ENCODE results near the gene MAD1L1. TPM values are rescaled to one million over a fixed set of nuclear protein-coding genes. Genes with fewer than 3 reads are reported as not detected.

Gene MAD1L1
- total RNA-seq, 1 experiment from 2014 or later: 43.8 TPM

GRCh38 chr7:2230226-2230625 is 2.5 kb downstream of the MAD1L1 start (continued):
- TF ChIP-seq ZNF281 (CRISPR knock-in tag; IDR thresholded peaks at IDR 0.05) (no peak), NR2C2 (CRISPR knock-in tag; IDR thresholded peaks at IDR 0.05) (no peak), FOXK1 (CRISPR knock-in tag; IDR thresholded peaks at IDR 0.05) (no peak)

- ATAC-seq: no peak
- CTCF ChIA-PET: interaction anchor here (0.9 kb wide), 1 partner anchor 119 kb away, joined by 3 read pairs; no protein-coding TSS in a partner anchor
- TF ChIP-seq FOXK1 (CRISPR knock-in tag; IDR thresholded peaks at IDR 0.05) (no peak), E2F5 (CRISPR knock-in tag; IDR thresholded peaks at IDR 0.05) (no peak), ARID4B (CRISPR knock-in tag; IDR thresholded peaks at IDR 0.05; ENCODE audit: borderline replicate concordance) (no peak), OVOL2 (CRISPR knock-in tag; IDR thresholded peaks at IDR 0.05; ENCODE audit: borderline replicate concordance) (no peak), USF1 (CRISPR knock-in tag; IDR thresholded peaks at IDR 0.05) (no peak), ATF6 (CRISPR knock-in tag; IDR thresholded peaks at IDR 0.05) (no peak), JAZF1 (CRISPR knock-in tag; IDR thresholded peaks at IDR 0.05) (no peak), HMGXB4 (CRISPR knock-in tag; IDR thresholded peaks at IDR 0.05) (no peak), ZNF138 (CRISPR knock-in tag; conservative IDR thresholded peaks at IDR 0.05) (no peak), USF2 (CRISPR knock-in tag; IDR thresholded peaks at IDR 0.05) (no peak), NR3C1 (CRISPR knock-in tag; conservative IDR thresholded peaks at IDR 0.05; ENCODE audit: low read depth) (no peak), RELA (CRISPR knock-in tag; IDR thresholded peaks at IDR 0.05; ENCODE audit: borderline replicate concordance) (no peak), TEAD4 (CRISPR knock-in tag; IDR thresholded peaks at IDR 0.05) (no peak), ZNF317 (CRISPR knock-in tag; IDR thresholded peaks at IDR 0.05; ENCODE audit: borderline replicate concordance, low read depth) (no peak), PRRX2 (CRISPR knock-in tag; IDR thresholded peaks at IDR 0.05) (no peak), NR2C2 (CRISPR knock-in tag; IDR thresholded peaks at IDR 0.05) (no peak), ATF2 (CRISPR knock-in tag; IDR thresholded peaks at IDR 0.05; ENCODE audit: borderline replicate concordance, low read depth) (no peak), ZNF671 (CRISPR knock-in tag; IDR thresholded peaks at IDR 0.05) (no peak)
- DNase-seq (ENCODE audit: low spot score): no peak
- Mint-ChIP-seq H3K27ac (peak overlapping the region; percentile 9; the same call in 1 of the 2 replicates), H3K36me3 (peaks cover 43% of the 10 kb centered on the region), H3K4me1 (peaks cover 10% of the 10 kb centered on the region), H3K27me3 (ENCODE audit: low read depth) (no peaks in the 10 kb centered on the region), H3K4me3 (no peak overlapping the region), H3K9me3 (no peaks in the 10 kb centered on the region)
- POLR2A ChIA-PET: no interaction called here
Measured at GRCh38 chr7:2229467-2229866, 3.3 kb downstream of the MAD1L1 start.
